HL-60 (cell line): ENCODE data around the gene IRGQ.

Experiments
- GABPA ChIP-seq: IDR thresholded peaks from 2 replicates; pipeline ENCODE4 v1.6.1; 2012; ENCODE audit warnings: low read depth
- POLR2AphosphoS5 ChIP-seq: IDR thresholded peaks from 2 replicates; pipeline ENCODE4 v1.6.1; 2012; ENCODE audit warnings: low read depth
- SPI1 ChIP-seq: IDR thresholded peaks from 2 replicates; pipeline ENCODE4 v1.6.1; 2012; ENCODE audit warnings: low read depth, mild to moderate bottlenecking, borderline replicate concordance
- TF ChIP-seq, protein P1 (sequence below): IDR thresholded peaks from one replicate; pipeline ENCODE4 v1.5.1; 2011; ENCODE audit warnings: low read length, control low read depth, inconsistent platforms; ENCODE audit not compliant: insufficient read depth
- TF ChIP-seq, protein P2 (sequence below): IDR thresholded peaks from 2 replicates; pipeline ENCODE4 v1.6.1; 2012; ENCODE audit warnings: low read depth; ENCODE audit not compliant: insufficient replicate concordance

DNA sequence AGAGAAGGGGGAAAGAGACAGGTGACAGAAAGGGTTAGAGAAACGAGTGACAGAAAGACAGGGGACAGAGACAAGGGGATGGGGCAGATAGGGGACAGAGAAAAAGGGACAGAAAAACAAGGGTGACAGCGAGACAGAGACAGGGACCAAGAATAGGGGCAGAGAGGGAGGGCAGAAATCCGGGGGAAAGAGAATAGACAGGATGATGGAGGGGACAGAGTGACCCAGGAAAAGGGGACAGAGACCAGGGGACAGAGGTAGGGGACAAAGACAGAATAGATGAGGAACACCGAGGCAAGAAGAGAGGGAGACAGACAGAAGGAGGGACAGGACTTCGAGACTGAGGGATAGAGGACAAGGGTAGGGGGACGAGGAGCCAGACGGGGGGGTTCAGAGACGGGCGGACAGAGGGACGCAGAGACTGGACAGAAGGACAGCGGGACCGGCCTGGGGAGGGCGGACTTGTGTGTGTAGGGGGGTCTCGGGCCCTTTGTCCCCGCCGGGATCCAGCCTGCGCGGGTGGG lies 43.1 kb upstream of the IRGQ start:
- TF ChIP-seq, protein P1, sequence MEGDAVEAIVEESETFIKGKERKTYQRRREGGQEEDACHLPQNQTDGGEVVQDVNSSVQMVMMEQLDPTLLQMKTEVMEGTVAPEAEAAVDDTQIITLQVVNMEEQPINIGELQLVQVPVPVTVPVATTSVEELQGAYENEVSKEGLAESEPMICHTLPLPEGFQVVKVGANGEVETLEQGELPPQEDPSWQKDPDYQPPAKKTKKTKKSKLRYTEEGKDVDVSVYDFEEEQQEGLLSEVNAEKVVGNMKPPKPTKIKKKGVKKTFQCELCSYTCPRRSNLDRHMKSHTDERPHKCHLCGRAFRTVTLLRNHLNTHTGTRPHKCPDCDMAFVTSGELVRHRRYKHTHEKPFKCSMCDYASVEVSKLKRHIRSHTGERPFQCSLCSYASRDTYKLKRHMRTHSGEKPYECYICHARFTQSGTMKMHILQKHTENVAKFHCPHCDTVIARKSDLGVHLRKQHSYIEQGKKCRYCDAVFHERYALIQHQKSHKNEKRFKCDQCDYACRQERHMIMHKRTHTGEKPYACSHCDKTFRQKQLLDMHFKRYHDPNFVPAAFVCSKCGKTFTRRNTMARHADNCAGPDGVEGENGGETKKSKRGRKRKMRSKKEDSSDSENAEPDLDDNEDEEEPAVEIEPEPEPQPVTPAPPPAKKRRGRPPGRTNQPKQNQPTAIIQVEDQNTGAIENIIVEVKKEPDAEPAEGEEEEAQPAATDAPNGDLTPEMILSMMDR: no peak
- TF ChIP-seq POLR2AphosphoS5 (no peak), GABPA (no peak), SPI1 (no peak)
- TF ChIP-seq, protein P2, sequence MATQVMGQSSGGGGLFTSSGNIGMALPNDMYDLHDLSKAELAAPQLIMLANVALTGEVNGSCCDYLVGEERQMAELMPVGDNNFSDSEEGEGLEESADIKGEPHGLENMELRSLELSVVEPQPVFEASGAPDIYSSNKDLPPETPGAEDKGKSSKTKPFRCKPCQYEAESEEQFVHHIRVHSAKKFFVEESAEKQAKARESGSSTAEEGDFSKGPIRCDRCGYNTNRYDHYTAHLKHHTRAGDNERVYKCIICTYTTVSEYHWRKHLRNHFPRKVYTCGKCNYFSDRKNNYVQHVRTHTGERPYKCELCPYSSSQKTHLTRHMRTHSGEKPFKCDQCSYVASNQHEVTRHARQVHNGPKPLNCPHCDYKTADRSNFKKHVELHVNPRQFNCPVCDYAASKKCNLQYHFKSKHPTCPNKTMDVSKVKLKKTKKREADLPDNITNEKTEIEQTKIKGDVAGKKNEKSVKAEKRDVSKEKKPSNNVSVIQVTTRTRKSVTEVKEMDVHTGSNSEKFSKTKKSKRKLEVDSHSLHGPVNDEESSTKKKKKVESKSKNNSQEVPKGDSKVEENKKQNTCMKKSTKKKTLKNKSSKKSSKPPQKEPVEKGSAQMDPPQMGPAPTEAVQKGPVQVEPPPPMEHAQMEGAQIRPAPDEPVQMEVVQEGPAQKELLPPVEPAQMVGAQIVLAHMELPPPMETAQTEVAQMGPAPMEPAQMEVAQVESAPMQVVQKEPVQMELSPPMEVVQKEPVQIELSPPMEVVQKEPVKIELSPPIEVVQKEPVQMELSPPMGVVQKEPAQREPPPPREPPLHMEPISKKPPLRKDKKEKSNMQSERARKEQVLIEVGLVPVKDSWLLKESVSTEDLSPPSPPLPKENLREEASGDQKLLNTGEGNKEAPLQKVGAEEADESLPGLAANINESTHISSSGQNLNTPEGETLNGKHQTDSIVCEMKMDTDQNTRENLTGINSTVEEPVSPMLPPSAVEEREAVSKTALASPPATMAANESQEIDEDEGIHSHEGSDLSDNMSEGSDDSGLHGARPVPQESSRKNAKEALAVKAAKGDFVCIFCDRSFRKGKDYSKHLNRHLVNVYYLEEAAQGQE: no peak
